K562 (cell line): ENCODE data around the gene RBM26. TPM values are rescaled to one million over a fixed set of nuclear protein-coding genes. Genes with fewer than 3 reads are reported as not detected.

Experiments used
- FOXK1 ChIP-seq: sonication (generic); formaldehyde crosslinking; IDR thresholded peaks from 2 replicates; pipeline ENCODE4 v1.8.0; 2022; ENCODE audit warnings: missing genetic modification reagents, mild to moderate bottlenecking, borderline replicate concordance
- FUS ChIP-seq: fragments of 200-400 bp; formaldehyde crosslinking; optimal IDR thresholded peaks from 2 replicates; pipeline ENCODE3; 2017; ENCODE audit warnings: low read depth, low read length
- SNRNP70 ChIP-seq: fragments of 200-400 bp; formaldehyde crosslinking; optimal IDR thresholded peaks from 2 replicates; pipeline ENCODE3; 2017; ENCODE audit warnings: low read depth, low read length
- SPI1 ChIP-seq: IDR thresholded peaks from 2 replicates; pipeline ENCODE4 v1.6.1; 2011; ENCODE audit warnings: low read depth, low read length, control low read depth, borderline replicate concordance
- U2AF2 ChIP-seq: fragments of 200-400 bp; formaldehyde crosslinking; optimal IDR thresholded peaks from 2 replicates; pipeline ENCODE3; 2017; ENCODE audit warnings: low read depth, mild to moderate bottlenecking, low read length
- ZNF174 ChIP-seq: fragments of 250-450 bp; sonication (Bioruptor Pico); IDR thresholded peaks from 2 replicates; pipeline ENCODE4 v1.4.0; 2020; ENCODE audit warnings: mild to moderate bottlenecking
- ZNF444 ChIP-seq: fragments of 250-450 bp; sonication (Bioruptor Pico); IDR thresholded peaks from 2 replicates; pipeline ENCODE4 v1.4.0; 2020; ENCODE audit warnings: mild to moderate bottlenecking, moderate library complexity
- polyA plus RNA-seq, 8 experiments: library from polyadenylated mRNA; depleted of rRNA in 4 of 8; stranded (reverse) in 5 of 8; unstranded in 3 of 8; fragments of >200 nt; fragmentation: Nextera tagmentation in 2 of 8; fragmentation: Illumina TruSeq in 1 of 8; extraction: Ambion mirVana in 2 of 8; extraction: Trizol in 1 of 8; gene quantifications; 2 replicates each; pipeline versions ENCODE4 v1.2.1 to v1.2.3, GENCODE V29; 2011 to 2014; ENCODE audit warnings: inconsistent platforms in 1 of 8, missing spikeins in 1 of 8
- total RNA-seq, 7 experiments: library from RNA; depleted of rRNA in 6 of 7; stranded (reverse); fragments of >200 nt in 6 of 7; fragmentation: Illumina TruSeq in 2 of 7; extraction: Trizol in 2 of 7; gene quantifications; 2 replicates each; pipeline versions ENCODE4 v1.2.1 to v1.2.3, GENCODE V29; 2011 to 2021; ENCODE audit warnings: low replicate concordance in 1 of 7
- TF ChIP-seq, protein P1 (sequence below): sonication (generic); formaldehyde crosslinking; IDR thresholded peaks from 2 replicates; pipeline ENCODE4 v1.8.0; 2022; ENCODE audit warnings: mild to moderate bottlenecking, missing genetic modification reagents, borderline replicate concordance
- TF ChIP-seq, protein P2 (sequence below): fragments of 250-450 bp; sonication (Bioruptor Pico); IDR thresholded peaks from 2 replicates; pipeline ENCODE4 v1.4.0; 2020; ENCODE audit warnings: mild to moderate bottlenecking, moderate library complexity

The RBM26 gene
- total and polyA plus RNA-seq, 9 of the 15 experiments (the other 6 are each of a cell fraction or from before 2014, with no cell fraction given): 10.0 to 42.4 (median 26.4) TPM

DNA sequence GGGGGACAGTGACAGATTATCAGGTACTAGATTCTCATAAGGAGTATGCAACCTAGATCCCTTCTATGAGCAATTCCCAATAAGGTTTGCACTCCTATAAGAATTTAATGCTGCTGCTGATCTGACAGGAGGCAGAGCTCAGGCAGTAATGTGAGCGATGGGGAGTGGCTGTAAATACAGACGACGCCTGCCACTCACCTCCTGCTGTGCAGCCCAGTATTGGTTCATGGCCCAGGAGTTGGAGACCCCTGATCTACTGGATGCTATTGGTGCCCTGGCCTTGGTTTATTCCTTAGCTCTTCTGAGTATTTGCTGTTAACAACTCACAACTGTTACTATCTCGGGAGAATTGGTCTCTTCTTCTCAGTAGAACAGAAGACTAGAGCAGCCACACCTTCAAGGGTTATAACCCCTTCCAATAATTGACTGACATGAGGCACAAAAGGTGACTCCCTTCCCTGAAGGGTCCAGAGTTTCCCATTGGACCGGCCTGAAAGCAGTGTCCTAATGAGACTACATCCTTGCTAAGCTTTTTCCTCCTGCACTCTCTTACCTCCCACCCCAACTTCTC, 35.0 kb upstream of the RBM26 start (continued):
- TF ChIP-seq, protein P1, sequence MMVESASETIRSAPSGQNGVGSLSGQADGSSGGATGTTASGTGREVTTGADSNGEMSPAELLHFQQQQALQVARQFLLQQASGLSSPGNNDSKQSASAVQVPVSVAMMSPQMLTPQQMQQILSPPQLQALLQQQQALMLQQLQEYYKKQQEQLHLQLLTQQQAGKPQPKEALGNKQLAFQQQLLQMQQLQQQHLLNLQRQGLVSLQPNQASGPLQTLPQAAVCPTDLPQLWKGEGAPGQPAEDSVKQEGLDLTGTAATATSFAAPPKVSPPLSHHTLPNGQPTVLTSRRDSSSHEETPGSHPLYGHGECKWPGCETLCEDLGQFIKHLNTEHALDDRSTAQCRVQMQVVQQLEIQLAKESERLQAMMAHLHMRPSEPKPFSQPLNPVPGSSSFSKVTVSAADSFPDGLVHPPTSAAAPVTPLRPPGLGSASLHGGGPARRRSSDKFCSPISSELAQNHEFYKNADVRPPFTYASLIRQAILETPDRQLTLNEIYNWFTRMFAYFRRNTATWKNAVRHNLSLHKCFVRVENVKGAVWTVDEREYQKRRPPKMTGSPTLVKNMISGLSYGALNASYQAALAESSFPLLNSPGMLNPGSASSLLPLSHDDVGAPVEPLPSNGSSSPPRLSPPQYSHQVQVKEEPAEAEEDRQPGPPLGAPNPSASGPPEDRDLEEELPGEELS: no peak
- TF ChIP-seq ZNF444 (CRISPR knock-in tag): no peak
- TF ChIP-seq FUS: no peak
- no peak for TF ChIP-seq U2AF2
- no peak for TF ChIP-seq SNRNP70
- TF ChIP-seq, protein P2, sequence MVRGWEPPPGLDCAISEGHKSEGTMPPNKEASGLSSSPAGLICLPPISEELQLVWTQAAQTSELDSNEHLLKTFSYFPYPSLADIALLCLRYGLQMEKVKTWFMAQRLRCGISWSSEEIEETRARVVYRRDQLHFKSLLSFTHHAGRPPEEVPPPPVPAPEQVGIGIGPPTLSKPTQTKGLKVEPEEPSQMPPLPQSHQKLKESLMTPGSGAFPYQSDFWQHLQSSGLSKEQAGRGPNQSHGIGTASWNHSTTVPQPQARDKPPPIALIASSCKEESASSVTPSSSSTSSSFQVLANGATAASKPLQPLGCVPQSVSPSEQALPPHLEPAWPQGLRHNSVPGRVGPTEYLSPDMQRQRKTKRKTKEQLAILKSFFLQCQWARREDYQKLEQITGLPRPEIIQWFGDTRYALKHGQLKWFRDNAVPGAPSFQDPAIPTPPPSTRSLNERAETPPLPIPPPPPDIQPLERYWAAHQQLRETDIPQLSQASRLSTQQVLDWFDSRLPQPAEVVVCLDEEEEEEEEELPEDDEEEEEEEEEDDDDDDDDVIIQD (CRISPR knock-in tag): no peak
- no peak for TF ChIP-seq ZNF174 (CRISPR knock-in tag)
- no peak for TF ChIP-seq FOXK1
- no peak for TF ChIP-seq SPI1
